Fibroblast of villous mesenchyme (primary cell): ENCODE measurements around the gene COG1. TPM values are rescaled to one million over a fixed set of nuclear protein-coding genes. Genes with fewer than 3 reads are reported as not detected.

Experiments
- DNase-seq: peaks from one replicate; pipeline ENCODE4 v3.0.0-alpha.2; 2010; ENCODE audit warnings: low read depth
- H3K4me3 ChIP-seq: 2 replicates; pipeline ENCODE4 v1.5.1; 2011; ENCODE audit warnings: low read depth, mild to moderate bottlenecking, low read length
- total RNA-seq: library from RNA; depleted of rRNA; stranded (reverse); fragments of >200 nt; gene quantifications from 2 replicates; pipeline ENCODE4 v1.2.3, GENCODE V29; 2012
- TF ChIP-seq, protein P1 (sequence below): IDR thresholded peaks from 2 replicates; pipeline ENCODE4 v1.5.1; 2012; ENCODE audit warnings: low read depth, mild to moderate bottlenecking, low read length; ENCODE audit not compliant: insufficient read depth

COG1 gene
- total RNA-seq, 1 donor, result 25.9 TPM

DNA sequence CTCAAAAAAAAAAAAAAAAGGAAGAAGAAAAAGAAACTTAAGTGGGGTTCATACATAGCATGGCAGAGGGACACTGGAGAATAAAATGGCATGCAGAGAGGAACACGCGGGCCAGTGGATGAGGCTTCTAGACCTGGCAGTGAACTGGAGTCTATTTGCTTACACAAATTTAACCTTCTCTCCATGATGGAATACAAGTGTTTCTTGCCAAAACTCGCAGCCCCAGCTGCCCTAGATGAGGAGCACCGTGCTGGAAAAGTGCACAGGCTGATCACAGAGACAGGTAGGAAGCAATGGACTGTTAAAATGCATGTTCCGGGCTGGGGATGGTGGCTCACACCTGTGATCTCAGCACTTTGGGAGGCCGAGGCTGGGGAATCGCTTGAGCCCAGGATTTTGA is 18.7 kb upstream of the COG1 start:
- no peak overlapping the region for H3K4me3 ChIP-seq
- TF ChIP-seq, protein P1, sequence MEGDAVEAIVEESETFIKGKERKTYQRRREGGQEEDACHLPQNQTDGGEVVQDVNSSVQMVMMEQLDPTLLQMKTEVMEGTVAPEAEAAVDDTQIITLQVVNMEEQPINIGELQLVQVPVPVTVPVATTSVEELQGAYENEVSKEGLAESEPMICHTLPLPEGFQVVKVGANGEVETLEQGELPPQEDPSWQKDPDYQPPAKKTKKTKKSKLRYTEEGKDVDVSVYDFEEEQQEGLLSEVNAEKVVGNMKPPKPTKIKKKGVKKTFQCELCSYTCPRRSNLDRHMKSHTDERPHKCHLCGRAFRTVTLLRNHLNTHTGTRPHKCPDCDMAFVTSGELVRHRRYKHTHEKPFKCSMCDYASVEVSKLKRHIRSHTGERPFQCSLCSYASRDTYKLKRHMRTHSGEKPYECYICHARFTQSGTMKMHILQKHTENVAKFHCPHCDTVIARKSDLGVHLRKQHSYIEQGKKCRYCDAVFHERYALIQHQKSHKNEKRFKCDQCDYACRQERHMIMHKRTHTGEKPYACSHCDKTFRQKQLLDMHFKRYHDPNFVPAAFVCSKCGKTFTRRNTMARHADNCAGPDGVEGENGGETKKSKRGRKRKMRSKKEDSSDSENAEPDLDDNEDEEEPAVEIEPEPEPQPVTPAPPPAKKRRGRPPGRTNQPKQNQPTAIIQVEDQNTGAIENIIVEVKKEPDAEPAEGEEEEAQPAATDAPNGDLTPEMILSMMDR, result no peak
- no peak for DNase-seq

DNA sequence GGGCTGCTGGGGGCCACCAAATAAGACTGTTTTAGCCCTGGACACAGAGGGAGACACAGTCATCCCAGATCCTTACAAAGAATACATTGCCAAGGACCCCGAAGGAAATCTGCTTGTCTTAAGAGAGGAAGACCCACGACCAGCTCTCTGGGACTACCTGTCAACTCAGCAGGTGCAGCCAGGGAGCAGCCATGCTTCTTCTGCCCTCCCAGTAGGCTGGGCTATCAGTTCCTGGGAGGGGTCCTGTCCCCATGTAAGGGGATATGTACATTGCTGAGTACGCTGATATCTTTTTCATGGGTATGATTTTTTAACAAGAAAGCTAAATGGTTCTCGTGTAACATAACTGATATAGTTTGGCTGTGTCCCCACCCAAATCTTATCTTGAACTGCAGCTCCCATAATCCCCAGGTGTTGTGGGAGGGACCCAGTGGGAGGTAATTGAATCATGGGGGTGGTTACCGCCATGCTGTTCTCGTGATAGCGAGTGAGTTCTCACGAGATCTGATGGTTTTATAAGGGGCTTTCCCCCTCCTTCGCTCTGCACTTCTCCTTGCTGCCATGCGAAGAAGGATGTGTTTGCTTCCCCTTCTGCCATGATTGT is 16.8 kb upstream of the COG1 start:
- no peak overlapping the region for H3K4me3 ChIP-seq
- DNase-seq, result no peak
- TF ChIP-seq, protein P1, result no peak

DNA sequence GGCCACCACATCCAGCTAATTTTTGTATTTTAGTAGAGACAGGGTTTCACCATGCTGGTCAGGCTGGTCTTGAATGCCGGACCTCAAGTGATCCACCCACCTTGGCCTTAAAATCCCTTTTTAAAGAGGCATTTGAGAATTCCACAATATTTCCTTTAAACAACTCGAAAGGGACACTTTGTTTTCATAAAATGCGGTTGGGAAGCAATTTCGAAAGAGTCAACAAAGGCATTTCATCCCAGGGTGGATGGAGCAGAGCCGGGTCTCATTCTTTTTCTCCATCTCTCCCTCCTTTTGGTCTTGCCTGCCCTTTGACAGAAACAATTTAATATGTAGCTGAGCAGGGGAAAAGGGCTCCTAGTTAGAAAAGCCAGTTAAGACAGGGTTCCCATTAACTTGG is 13.5 kb upstream of the COG1 start:
- TF ChIP-seq, protein P1, result no peak
- DNase-seq, result peak; percentile 70
- no peak overlapping the region for H3K4me3 ChIP-seq

DNA sequence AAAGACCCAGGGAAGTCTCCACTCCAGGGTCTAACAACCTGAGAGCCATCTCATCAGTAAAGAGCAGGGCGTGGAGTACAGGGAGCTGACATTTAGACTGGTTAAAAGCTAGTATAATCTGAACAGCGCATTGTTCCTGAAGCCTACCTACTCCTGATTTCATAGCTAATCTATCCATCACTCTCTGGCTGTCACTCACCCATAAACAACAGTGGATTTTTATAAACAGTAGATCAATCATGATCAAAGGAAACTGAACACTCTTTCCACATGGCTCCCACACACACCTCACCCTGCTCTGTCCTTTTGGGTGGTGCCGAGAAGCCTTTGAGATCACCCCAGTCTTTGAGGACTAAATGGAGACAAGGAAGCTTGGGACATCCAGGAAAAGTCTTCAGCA is 13.0 kb upstream of the COG1 start:
- no peak for DNase-seq
- H3K4me3 ChIP-seq, result no peak overlapping the region
- TF ChIP-seq, protein P1, result no peak

DNA sequence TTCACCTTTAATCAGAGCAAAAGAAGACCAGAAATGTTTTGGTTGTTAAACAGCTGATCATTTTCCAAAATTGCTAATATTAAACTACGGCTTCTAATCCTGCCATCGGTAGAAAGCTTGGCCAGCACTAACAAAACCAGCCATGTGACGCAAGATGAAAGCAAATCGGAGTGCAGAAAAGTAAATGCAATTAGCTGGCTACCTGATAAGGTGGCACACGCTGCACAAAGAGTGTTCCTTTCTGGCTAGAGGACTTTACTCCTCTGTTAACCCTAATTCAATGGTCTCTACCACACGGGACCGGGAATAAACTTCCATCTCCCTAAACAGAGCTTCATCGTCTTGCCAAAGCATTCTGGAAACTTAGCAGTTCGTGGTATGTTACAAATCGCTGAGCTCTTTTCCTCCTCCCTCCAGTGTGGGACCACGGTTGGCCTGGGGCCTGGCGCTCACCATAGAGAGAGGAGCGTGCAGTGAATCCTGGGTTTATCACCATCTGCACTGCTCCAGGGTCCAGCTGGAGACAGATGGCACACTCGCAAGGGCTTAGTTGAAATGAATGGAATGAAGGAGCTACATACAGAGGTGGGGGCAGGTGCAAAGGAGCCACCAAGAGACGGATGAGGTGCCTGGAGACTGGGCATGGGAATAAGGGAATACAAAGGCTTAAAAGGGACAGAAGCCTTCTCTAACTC is 10.1 kb upstream of the COG1 start:
- TF ChIP-seq, protein P1, result no peak
- no peak overlapping the region for H3K4me3 ChIP-seq
- DNase-seq, result no peak

DNA sequence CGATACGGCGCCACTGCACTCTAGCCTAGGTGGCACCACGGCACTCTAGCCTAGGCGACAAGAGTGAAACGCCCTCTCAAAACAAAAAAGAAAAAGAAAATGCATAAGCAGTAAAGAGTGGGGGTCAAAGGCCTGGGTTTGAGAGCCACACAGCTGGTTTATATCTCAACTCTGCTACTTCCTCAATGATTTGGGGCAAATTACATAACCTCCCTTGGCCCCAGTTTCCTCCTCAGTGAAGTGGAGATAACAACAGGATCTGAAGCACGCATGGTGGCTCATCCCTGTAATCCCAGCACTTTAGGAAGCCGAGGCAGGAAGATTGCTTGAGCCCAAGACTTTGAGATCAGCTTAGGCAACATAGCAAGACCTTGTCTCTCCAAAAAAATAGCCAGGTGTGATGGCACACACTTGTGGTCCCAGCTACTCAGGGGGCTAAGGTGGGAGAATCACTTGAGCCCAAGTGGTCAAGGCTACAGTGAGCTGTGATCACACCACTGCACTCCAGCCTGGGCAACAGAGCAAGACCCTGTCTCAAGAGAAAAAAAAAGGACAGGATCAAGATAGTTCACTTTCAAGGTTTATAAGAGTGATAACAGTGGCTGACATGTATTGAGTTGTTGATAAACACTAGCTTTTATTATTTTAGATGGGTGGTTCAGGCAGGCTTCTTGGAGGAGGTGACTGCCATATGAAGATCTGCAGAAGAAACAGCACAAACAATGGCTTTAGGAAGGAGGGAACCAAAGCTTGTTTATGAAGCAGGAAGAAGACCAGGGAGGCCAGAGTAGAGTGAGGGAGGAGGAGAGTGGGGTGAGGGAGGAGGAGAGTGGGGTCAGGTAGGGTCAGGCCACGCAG is 8.5 kb upstream of the COG1 start:
- peak; percentile 34 for DNase-seq
- TF ChIP-seq, protein P1, result no peak
- no peak overlapping the region for H3K4me3 ChIP-seq
